ENCODE results near the gene PRR23B. TPM values are rescaled to one million over a fixed set of nuclear protein-coding genes. Genes with fewer than 3 reads are reported as not detected.

The PRR23B gene
- polyA plus RNA-seq, 1 donor from 2014 or later, result not detected

GRCh38 chr3:139024968-139025367, 4.2 kb upstream of the PRR23B start:
- H3K4me3 ChIP-seq (ENCODE audit: low read length), result no peak overlapping the region
- no peaks in the 10 kb centered on the region for H4K20me1 ChIP-seq (ENCODE audit: insufficient read depth)
- no peak overlapping the region for H2AFZ ChIP-seq (ENCODE audit: low read depth, low read length)
- H3K9me2 ChIP-seq (ENCODE audit: insufficient read depth, low read length), result no peaks in the 10 kb centered on the region
- no peaks in the 10 kb centered on the region for H3K79me2 ChIP-seq (replicated peaks; ENCODE audit: insufficient read depth, low read length)
- no peaks in the 10 kb centered on the region for H3F3A ChIP-seq (ENCODE audit: insufficient read depth, low read length, poor library complexity, severe bottlenecking)
- TF ChIP-seq, protein P1, sequence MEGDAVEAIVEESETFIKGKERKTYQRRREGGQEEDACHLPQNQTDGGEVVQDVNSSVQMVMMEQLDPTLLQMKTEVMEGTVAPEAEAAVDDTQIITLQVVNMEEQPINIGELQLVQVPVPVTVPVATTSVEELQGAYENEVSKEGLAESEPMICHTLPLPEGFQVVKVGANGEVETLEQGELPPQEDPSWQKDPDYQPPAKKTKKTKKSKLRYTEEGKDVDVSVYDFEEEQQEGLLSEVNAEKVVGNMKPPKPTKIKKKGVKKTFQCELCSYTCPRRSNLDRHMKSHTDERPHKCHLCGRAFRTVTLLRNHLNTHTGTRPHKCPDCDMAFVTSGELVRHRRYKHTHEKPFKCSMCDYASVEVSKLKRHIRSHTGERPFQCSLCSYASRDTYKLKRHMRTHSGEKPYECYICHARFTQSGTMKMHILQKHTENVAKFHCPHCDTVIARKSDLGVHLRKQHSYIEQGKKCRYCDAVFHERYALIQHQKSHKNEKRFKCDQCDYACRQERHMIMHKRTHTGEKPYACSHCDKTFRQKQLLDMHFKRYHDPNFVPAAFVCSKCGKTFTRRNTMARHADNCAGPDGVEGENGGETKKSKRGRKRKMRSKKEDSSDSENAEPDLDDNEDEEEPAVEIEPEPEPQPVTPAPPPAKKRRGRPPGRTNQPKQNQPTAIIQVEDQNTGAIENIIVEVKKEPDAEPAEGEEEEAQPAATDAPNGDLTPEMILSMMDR (IDR thresholded peaks at IDR 0.05; ENCODE audit: poor library complexity, severe bottlenecking), result no peak
- no peak for TF ChIP-seq EZH2 (IDR thresholded peaks at IDR 0.05; ENCODE audit: borderline replicate concordance, insufficient read depth, low read length, poor library complexity, severe bottlenecking)
- no peak overlapping the region for H3K9ac ChIP-seq (ENCODE audit: low read length)
- H3K27me3 ChIP-seq (ENCODE audit: insufficient read depth, low read depth, low read length), result no peaks in the 10 kb centered on the region
- no peaks in the 10 kb centered on the region for H3K36me3 ChIP-seq (ENCODE audit: insufficient read depth, low read length)
- no peaks in the 10 kb centered on the region for H3K9me3 ChIP-seq (ENCODE audit: low read length)
- no peak overlapping the region for H3K4me2 ChIP-seq (ENCODE audit: low read length)
- no peak overlapping the region for H3K27ac ChIP-seq (ENCODE audit: low read length)

- Histone ChIP-seq H3K36me3 (ENCODE audit: insufficient read depth, low read length) (no peaks in the 10 kb centered on the region), H4K20me1 (ENCODE audit: insufficient read depth) (no peaks in the 10 kb centered on the region), H3K27ac (ENCODE audit: low read length) (no peak overlapping the region), H3K9me3 (ENCODE audit: low read length) (no peaks in the 10 kb centered on the region), H3K9me2 (ENCODE audit: insufficient read depth, low read length) (no peaks in the 10 kb centered on the region), H3K4me2 (ENCODE audit: low read length) (no peak overlapping the region), H3K79me2 (replicated peaks; ENCODE audit: insufficient read depth, low read length) (no peaks in the 10 kb centered on the region), H3K9ac (ENCODE audit: low read length) (no peak overlapping the region), H3K4me3 (ENCODE audit: low read length) (no peak overlapping the region), H2AFZ (ENCODE audit: low read depth, low read length) (no peak overlapping the region), H3F3A (ENCODE audit: insufficient read depth, low read length, poor library complexity, severe bottlenecking) (no peaks in the 10 kb centered on the region), H3K27me3 (ENCODE audit: insufficient read depth, low read depth, low read length) (no peaks in the 10 kb centered on the region)
- TF ChIP-seq EP300 (conservative IDR thresholded peaks at IDR 0.05; ENCODE audit: poor library complexity, severe bottlenecking), result no peak
- TF ChIP-seq MXI1 (conservative IDR thresholded peaks at IDR 0.05; ENCODE audit: poor library complexity, severe bottlenecking), result no peak
- no peak for TF ChIP-seq EZH2 (IDR thresholded peaks at IDR 0.05; ENCODE audit: borderline replicate concordance, insufficient read depth, low read length, poor library complexity, severe bottlenecking)
Observed at GRCh38 chr3:139020036-139020867, 474 bp downstream of the PRR23B start.

DNA sequence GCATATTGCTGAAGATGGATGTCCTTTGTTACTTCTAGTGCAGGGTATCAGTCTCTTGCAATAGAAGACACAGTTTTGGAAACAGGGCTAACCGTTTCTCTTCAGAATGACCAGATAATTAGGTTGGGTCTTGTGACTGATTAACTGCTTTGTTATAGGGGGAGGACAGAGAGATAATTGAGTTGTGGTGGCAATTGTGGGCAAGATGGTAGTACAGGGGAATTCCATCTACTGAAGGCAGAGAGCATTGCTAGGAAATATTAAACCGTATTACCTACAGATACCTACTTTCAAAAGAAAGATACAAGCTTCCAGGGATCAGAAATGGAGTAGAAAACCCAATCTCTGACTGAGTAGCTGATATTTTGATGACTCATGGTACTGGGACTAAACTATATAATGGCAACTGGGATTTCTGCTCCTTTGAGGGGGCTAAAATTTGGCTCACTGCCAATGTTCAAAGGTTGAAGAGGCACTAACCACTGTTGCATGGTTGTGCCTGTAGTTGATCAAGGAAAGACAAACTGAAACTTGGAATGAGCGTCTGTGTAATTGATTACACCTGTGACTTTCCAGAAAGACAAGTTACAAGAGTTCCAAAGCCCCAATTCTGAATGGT, 4.2 kb downstream of the PRR23B start:
- H3K4me2 ChIP-seq (ENCODE audit: low read length), result no peak overlapping the region
- H3K9me2 ChIP-seq (ENCODE audit: insufficient read depth, low read length), result no peaks in the 10 kb centered on the region
- H3F3A ChIP-seq (ENCODE audit: insufficient read depth, low read length, poor library complexity, severe bottlenecking), result no peaks in the 10 kb centered on the region
- H3K9ac ChIP-seq (ENCODE audit: low read length), result no peak overlapping the region
- no peaks in the 10 kb centered on the region for H3K9me3 ChIP-seq (ENCODE audit: low read length)
- no peak overlapping the region for H2AFZ ChIP-seq (ENCODE audit: low read depth, low read length)
- H3K4me3 ChIP-seq (ENCODE audit: low read length), result no peak overlapping the region
- H3K27me3 ChIP-seq (ENCODE audit: insufficient read depth, low read depth, low read length), result no peaks in the 10 kb centered on the region
- H3K79me2 ChIP-seq (replicated peaks; ENCODE audit: insufficient read depth, low read length), result no peaks in the 10 kb centered on the region
- TF ChIP-seq EP300 (conservative IDR thresholded peaks at IDR 0.05; ENCODE audit: poor library complexity, severe bottlenecking) (no peak), EZH2 (IDR thresholded peaks at IDR 0.05; ENCODE audit: borderline replicate concordance, insufficient read depth, low read length, poor library complexity, severe bottlenecking) (no peak), RAD21 (conservative IDR thresholded peaks at IDR 0.05) (no peak), POLR2AphosphoS5 (IDR thresholded peaks at IDR 0.05) (no peak), MXI1 (conservative IDR thresholded peaks at IDR 0.05; ENCODE audit: poor library complexity, severe bottlenecking) (no peak), TAF1 (IDR thresholded peaks at IDR 0.05; ENCODE audit: low read depth) (no peak), SMC3 (conservative IDR thresholded peaks at IDR 0.05; ENCODE audit: poor library complexity) (no peak)
- TF ChIP-seq, protein P2, sequence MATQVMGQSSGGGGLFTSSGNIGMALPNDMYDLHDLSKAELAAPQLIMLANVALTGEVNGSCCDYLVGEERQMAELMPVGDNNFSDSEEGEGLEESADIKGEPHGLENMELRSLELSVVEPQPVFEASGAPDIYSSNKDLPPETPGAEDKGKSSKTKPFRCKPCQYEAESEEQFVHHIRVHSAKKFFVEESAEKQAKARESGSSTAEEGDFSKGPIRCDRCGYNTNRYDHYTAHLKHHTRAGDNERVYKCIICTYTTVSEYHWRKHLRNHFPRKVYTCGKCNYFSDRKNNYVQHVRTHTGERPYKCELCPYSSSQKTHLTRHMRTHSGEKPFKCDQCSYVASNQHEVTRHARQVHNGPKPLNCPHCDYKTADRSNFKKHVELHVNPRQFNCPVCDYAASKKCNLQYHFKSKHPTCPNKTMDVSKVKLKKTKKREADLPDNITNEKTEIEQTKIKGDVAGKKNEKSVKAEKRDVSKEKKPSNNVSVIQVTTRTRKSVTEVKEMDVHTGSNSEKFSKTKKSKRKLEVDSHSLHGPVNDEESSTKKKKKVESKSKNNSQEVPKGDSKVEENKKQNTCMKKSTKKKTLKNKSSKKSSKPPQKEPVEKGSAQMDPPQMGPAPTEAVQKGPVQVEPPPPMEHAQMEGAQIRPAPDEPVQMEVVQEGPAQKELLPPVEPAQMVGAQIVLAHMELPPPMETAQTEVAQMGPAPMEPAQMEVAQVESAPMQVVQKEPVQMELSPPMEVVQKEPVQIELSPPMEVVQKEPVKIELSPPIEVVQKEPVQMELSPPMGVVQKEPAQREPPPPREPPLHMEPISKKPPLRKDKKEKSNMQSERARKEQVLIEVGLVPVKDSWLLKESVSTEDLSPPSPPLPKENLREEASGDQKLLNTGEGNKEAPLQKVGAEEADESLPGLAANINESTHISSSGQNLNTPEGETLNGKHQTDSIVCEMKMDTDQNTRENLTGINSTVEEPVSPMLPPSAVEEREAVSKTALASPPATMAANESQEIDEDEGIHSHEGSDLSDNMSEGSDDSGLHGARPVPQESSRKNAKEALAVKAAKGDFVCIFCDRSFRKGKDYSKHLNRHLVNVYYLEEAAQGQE (IDR thresholded peaks at IDR 0.05; ENCODE audit: borderline replicate concordance), result no peak
- TF ChIP-seq, protein P1 (IDR thresholded peaks at IDR 0.05; ENCODE audit: poor library complexity, severe bottlenecking), result no peak
- H3K36me3 ChIP-seq (ENCODE audit: insufficient read depth, low read length), result no peaks in the 10 kb centered on the region
- H3K27ac ChIP-seq (ENCODE audit: low read length), result no peak overlapping the region
- H4K20me1 ChIP-seq (ENCODE audit: insufficient read depth), result no peaks in the 10 kb centered on the region
